RWPE2 (cell line): ENCODE results near the gene WRAP53.

Experiments used
- ATAC-seq: fragments of 200-7000 bp; cut with Tn5 transposase; 3 replicates; pipeline ENCODE4 v1.9.1; 2021; ENCODE audit warnings: low read depth
- DNase-seq: peaks from one replicate; pipeline ENCODE4 v3.0.0-alpha.2; 2020; ENCODE audit warnings: low spot score
- H3K27ac ChIP-seq: fragments of 450-650 bp; 2 replicates; pipeline ENCODE4 v1.5.1; 2017; ENCODE audit warnings: mild to moderate bottlenecking; ENCODE audit not compliant: poor library complexity, severe bottlenecking
- H3K27me3 ChIP-seq: fragments of 250-450 bp; sonication (Bioruptor Pico); 2 replicates; pipeline ENCODE4 v1.5.1; 2021; ENCODE audit warnings: mild to moderate bottlenecking, moderate library complexity; ENCODE audit not compliant: insufficient read depth, poor library complexity, severe bottlenecking
- H3K36me3 ChIP-seq: fragments of 250-450 bp; sonication (Bioruptor Pico); 2 replicates; pipeline ENCODE4 v1.5.1; 2020; ENCODE audit warnings: low read depth, mild to moderate bottlenecking, moderate library complexity
- H3K4me1 ChIP-seq: fragments of 250-450 bp; sonication (Bioruptor Pico); 2 replicates; pipeline ENCODE4 v1.5.1; 2021; ENCODE audit warnings: mild to moderate bottlenecking, moderate library complexity; ENCODE audit not compliant: insufficient read depth, poor library complexity, severe bottlenecking
- H3K4me3 ChIP-seq: fragments of 250-450 bp; sonication (Bioruptor Pico); 2 replicates; pipeline ENCODE4 v1.5.1; 2021; ENCODE audit warnings: mild to moderate bottlenecking, moderate library complexity; ENCODE audit not compliant: severe bottlenecking
- H3K9me3 ChIP-seq: fragments of 250-450 bp; sonication (Bioruptor Pico); 2 replicates; pipeline ENCODE4 v1.5.1; 2021; ENCODE audit warnings: mild to moderate bottlenecking, moderate library complexity; ENCODE audit not compliant: severe bottlenecking
- TF ChIP-seq, protein P1 (sequence below): fragments of 450-650 bp; IDR thresholded peaks from one replicate; pipeline ENCODE4 v1.5.1; 2017; ENCODE audit warnings: mild to moderate bottlenecking, moderate library complexity; ENCODE audit not compliant: poor library complexity, severe bottlenecking

The WRAP53 gene

DNA sequence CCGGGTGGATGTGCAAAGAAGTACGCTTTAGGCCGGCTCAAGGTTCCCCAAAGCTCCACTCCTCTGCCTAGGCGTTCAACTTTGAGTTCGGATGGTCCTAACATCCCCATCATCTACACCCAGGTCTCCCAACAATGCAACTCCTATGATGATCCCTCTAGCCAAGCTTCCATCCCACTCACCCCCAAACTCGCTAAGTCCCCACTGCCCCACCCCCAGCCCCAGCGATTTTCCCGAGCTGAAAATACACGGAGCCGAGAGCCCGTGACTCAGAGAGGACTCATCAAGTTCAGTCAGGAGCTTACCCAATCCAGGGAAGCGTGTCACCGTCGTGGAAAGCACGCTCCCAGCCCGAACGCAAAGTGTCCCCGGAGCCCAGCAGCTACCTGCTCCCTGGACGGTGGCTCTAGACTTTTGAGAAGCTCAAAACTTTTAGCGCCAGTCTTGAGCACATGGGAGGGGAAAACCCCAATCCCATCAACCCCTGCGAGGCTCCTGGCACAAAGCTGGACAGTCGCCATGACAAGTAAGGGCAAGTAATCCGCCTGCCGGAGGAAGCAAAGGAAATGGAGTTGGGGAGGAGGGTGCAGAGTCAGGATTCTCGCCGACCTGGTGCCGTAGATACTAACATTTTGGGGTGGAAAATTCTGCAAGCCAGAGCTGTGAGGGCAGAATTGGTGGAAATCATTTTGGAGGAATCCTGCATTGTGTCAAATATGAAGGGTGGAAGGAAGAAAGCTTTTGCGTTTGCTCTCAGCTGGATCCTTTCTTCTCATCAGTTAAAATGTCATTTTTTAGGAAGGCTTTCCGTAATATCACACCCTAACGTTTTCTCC, 987 bp upstream of the WRAP53 start, which contains the start of gene TP53:
Gene TP53 (minus strand): TSS at position 419 of the 836 bp plus-strand sequence. CDS start 10,896 bp downstream, outside the sequence.
- TF ChIP-seq, protein P1, sequence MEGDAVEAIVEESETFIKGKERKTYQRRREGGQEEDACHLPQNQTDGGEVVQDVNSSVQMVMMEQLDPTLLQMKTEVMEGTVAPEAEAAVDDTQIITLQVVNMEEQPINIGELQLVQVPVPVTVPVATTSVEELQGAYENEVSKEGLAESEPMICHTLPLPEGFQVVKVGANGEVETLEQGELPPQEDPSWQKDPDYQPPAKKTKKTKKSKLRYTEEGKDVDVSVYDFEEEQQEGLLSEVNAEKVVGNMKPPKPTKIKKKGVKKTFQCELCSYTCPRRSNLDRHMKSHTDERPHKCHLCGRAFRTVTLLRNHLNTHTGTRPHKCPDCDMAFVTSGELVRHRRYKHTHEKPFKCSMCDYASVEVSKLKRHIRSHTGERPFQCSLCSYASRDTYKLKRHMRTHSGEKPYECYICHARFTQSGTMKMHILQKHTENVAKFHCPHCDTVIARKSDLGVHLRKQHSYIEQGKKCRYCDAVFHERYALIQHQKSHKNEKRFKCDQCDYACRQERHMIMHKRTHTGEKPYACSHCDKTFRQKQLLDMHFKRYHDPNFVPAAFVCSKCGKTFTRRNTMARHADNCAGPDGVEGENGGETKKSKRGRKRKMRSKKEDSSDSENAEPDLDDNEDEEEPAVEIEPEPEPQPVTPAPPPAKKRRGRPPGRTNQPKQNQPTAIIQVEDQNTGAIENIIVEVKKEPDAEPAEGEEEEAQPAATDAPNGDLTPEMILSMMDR, result no peak
- H3K36me3 ChIP-seq, result peaks cover 42% of the 10 kb centered on the region
- peak; percentile 28 for ATAC-seq

DNA sequence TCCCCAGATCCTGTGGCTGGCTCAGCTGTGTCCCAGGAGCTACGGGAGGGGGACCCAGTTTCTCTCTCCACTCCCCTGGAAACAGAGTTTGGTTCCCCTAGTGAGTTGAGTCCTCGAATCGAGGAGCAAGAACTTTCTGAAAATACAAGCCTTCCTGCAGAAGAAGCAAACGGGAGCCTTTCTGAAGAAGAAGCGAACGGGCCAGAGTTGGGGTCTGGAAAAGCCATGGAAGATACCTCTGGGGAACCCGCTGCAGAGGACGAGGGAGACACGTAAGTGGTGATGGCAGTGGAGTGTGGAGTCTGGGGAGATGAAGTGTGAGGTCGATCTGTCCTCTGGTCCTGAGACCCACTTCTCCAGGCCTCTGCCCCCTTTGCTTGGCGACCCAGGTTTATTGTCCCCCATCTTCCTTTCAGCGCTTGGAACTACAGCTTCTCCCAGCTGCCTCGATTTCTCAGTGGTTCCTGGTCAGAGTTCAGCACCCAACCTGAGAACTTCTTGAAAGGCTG, 585 bp downstream of the WRAP53 start:
- peak overlapping the region; percentile 91 for H3K27ac ChIP-seq
- TF ChIP-seq, protein P1, result no peak
- DNase-seq, result no peak
- ATAC-seq, result no peak
- no peaks in the 10 kb centered on the region for H3K27me3 ChIP-seq
- no peaks in the 10 kb centered on the region for H3K9me3 ChIP-seq
- peaks cover 44% of the 10 kb centered on the region for H3K36me3 ChIP-seq
- peak overlapping the region; percentile 67 for H3K4me3 ChIP-seq
- peaks cover 7% of the 10 kb centered on the region for H3K4me1 ChIP-seq

More for the DNA sequence above, 987 bp upstream of the WRAP53 start, which contains the start of gene TP53:
- no peaks in the 10 kb centered on the region for H3K27me3 ChIP-seq
- H3K27ac ChIP-seq, result peak within 1 kb of the TSS; percentile 91
- peak within 1 kb of the TSS; percentile 67 for H3K4me3 ChIP-seq
- peak; percentile 87 for DNase-seq
- H3K4me1 ChIP-seq, result peaks cover 7% of the 10 kb centered on the region
- H3K9me3 ChIP-seq, result no peaks in the 10 kb centered on the region

DNA sequence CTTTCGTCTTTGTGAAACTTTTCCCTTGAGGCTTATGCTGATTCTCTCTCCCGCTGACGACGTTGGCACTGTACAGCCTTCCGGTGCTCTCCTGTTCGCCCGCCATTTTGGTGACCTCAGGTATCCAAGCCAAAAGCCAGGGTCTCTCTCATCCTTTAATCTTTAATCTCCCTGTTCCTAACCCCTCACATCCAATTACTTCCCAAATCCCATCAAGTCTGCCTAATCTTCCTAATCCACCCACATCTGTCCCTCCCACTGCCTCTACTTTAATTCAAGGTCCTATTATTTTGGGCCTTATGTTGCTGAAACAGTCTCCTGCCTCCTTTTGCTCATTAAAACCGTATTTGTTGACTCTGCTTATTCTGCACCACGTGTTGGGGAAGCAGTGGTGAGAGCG, 7.3 kb downstream of the WRAP53 start:
- no peaks in the 10 kb centered on the region for H3K4me1 ChIP-seq
- TF ChIP-seq, protein P1, result no peak
- no peak overlapping the region for H3K4me3 ChIP-seq
- no peaks in the 10 kb centered on the region for H3K27me3 ChIP-seq
- ATAC-seq (no peak), DNase-seq (no peak)
- H3K27ac ChIP-seq, result no peak overlapping the region
- H3K9me3 ChIP-seq, result no peaks in the 10 kb centered on the region
- H3K36me3 ChIP-seq, result peaks cover 26% of the 10 kb centered on the region

DNA sequence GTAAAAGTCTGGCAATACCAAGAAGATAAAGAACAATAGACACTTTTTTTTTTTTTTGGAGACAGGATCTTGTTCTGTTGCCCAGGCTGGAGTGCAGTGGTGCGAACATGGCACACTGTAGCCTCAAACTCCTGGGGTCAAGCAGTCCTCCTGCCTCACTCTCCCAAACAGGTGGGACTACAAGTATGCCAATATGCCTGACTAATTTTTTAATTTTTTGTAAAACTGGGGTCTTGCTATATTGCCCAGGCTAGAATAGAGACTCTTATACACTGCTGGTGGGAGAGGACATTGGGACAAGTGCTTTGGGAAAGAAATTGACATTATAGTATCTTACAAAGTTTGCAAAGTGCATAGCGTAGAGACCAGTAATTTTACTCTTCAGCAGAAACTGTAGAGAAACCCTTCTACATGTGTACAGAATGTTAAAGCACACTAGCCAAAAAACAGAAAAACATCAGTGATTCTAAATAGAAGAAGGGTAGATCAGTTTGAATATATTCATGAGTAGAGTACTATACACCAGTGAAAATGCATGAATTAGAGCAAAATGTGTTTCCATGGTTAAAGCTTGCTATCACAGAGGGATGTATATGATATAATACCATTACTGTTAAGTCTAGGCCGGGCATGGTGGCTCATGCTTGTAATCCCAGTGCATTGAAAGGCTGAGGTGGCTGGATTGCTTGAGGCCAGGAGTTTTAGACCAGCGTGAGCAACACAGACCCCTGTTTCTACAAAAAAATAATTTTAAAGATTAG, 9.7 kb downstream of the WRAP53 start:
- Histone ChIP-seq H3K4me3 (no peak overlapping the region), H3K4me1 (no peaks in the 10 kb centered on the region), H3K27ac (no peak overlapping the region), H3K9me3 (no peaks in the 10 kb centered on the region), H3K27me3 (no peaks in the 10 kb centered on the region), H3K36me3 (peaks cover 38% of the 10 kb centered on the region)
- TF ChIP-seq, protein P1, result no peak
- DNase-seq, result no peak
- no peak for ATAC-seq
